ENCODE measurements around the gene PLEKHM2.

The PLEKHM2 gene

GRCh38 chr1:15676688-15677661 lies 7.1 kb upstream of the PLEKHM2 start:
- no peak for DNase-seq (ENCODE audit: low read depth)
- TF ChIP-seq CTCF (conservative IDR thresholded peaks at IDR 0.05; ENCODE audit: low read depth, low read length), result no peak
- no peak overlapping the region for H3K4me3 ChIP-seq (ENCODE audit: low read length)

- H3K4me3 ChIP-seq (ENCODE audit: low read length), result no peak overlapping the region
- no peak for TF ChIP-seq CTCF (conservative IDR thresholded peaks at IDR 0.05; ENCODE audit: low read depth, low read length)
- DNase-seq (ENCODE audit: low read depth), result peak; percentile 53
Measured at GRCh38 chr1:15678578-15678977, 5.5 kb upstream of the PLEKHM2 start.

GRCh38 chr1:15680131-15680530 lies 4.0 kb upstream of the PLEKHM2 start:
- DNase-seq (ENCODE audit: low read depth), result peak; percentile 65
- TF ChIP-seq CTCF (conservative IDR thresholded peaks at IDR 0.05; ENCODE audit: low read depth, low read length), result no peak
- H3K4me3 ChIP-seq (ENCODE audit: low read length), result no peak overlapping the region

- DNase-seq (ENCODE audit: low read depth), result peak; percentile 95
- peak overlapping the region; percentile 8 for H3K4me3 ChIP-seq (ENCODE audit: low read length)
Measured at GRCh38 chr1:15680561-15681348, 3.4 kb upstream of the PLEKHM2 start.

GRCh38 chr1:15681349-15682292 lies 2.5 kb upstream of the PLEKHM2 start:
- DNase-seq (ENCODE audit: low read depth), result no peak
- no peak for TF ChIP-seq CTCF (conservative IDR thresholded peaks at IDR 0.05; ENCODE audit: low read depth, low read length)
- no peak overlapping the region for H3K4me3 ChIP-seq (ENCODE audit: low read length)

More at GRCh38 chr1:15680561-15681348, 3.4 kb upstream of the PLEKHM2 start:
- TF ChIP-seq CTCF (conservative IDR thresholded peaks at IDR 0.05; ENCODE audit: low read depth, low read length), result no peak

- no peak overlapping the region for H3K4me3 ChIP-seq (ENCODE audit: low read length)
- DNase-seq (ENCODE audit: low read depth), result no peak
- no peak for TF ChIP-seq CTCF (conservative IDR thresholded peaks at IDR 0.05; ENCODE audit: low read depth, low read length)
Measured at GRCh38 chr1:15682936-15683341, 1.2 kb upstream of the PLEKHM2 start.

Data from retinal pigment epithelial cell (primary cell).